ENCODE results near the gene INPP4B. TPM values are rescaled to one million over a fixed set of nuclear protein-coding genes. Genes with fewer than 3 reads are reported as not detected.

The INPP4B gene
- polyA plus RNA-seq, 1 of the 3 experiments (the other 2 are of a cell fraction): 0.08 TPM

- no peak for DNase-seq
- Histone ChIP-seq H3K9me2 (no peaks in the 10 kb centered on the region), H3F3A (replicated peaks; ENCODE audit: insufficient read depth) (peaks cover 6% of the 10 kb centered on the region), H3K79me2 (ENCODE audit: insufficient read depth) (no peaks in the 10 kb centered on the region), H3K27ac (ENCODE audit: low read depth in 2 of 2, low read length in 1 of 2) (no peak overlapping the region), H3K9ac (no peak overlapping the region), H3K36me3 (replicated peaks in 1 of 2; ENCODE audit: control insufficient read depth in 1 of 2, insufficient read depth in 2 of 2, low read length in 1 of 2) (no peaks in the 10 kb centered on the region), H3K27me3 (ENCODE audit: insufficient read depth) (no peaks in the 10 kb centered on the region), H4K20me1 (ENCODE audit: insufficient read depth) (no peaks in the 10 kb centered on the region), H3K9me3 (no peaks in the 10 kb centered on the region), H2AFZ (ENCODE audit: low read depth) (no peak overlapping the region), H3K4me1 (ENCODE audit: control insufficient read depth in 1 of 2, insufficient read depth in 2 of 2, low read depth in 1 of 2, low read length in 1 of 2) (0 out of 4 replicates have a peak, but pooled peaks cover 0 to 4% of the 10 kb centered on the region in 2 experiments), H3K4me2 (no peak overlapping the region), H3K4me3 (ENCODE audit: low read depth in 2 of 2, low read length in 1 of 2) (no peak overlapping the region)
- ChIA-PET CTCF (no interaction called here), POLR2A (no interaction called here)
- WGBS (ENCODE audit: low lambda C conversion rate): 27% methylated on average over 3 of the region's 3 CpGs
- TF ChIP-seq MXI1 (IDR thresholded peaks at IDR 0.05; ENCODE audit: low read depth, low read length) (no peak), REST (IDR thresholded peaks at IDR 0.05; ENCODE audit: low read depth, low read length) (no peak), YY1 (IDR thresholded peaks at IDR 0.05; ENCODE audit: low read depth) (no peak), JUND (IDR thresholded peaks at IDR 0.05) (no peak), FOSL2 (IDR thresholded peaks at IDR 0.05; ENCODE audit: borderline replicate concordance, low read depth) (no peak), MEF2A (IDR thresholded peaks at IDR 0.05; ENCODE audit: borderline replicate concordance, low read depth) (no peak), ELF1 (IDR thresholded peaks at IDR 0.05) (no peak), EZH2phosphoT487 (IDR thresholded peaks at IDR 0.05; ENCODE audit: borderline replicate concordance, low read depth) (no peak), RXRA (IDR thresholded peaks at IDR 0.05; ENCODE audit: borderline replicate concordance, low read depth) (no peak), NFIC (IDR thresholded peaks at IDR 0.05; ENCODE audit: borderline replicate concordance) (no peak), NRF1 (IDR thresholded peaks at IDR 0.05; ENCODE audit: low read depth, low read length) (no peak), SIN3A (IDR thresholded peaks at IDR 0.05; ENCODE audit: borderline replicate concordance, low read depth, low read length) (no peak), IRF3 (IDR thresholded peaks at IDR 0.05; ENCODE audit: low read depth, low read length) (no peak), CHD2 (IDR thresholded peaks at IDR 0.05; ENCODE audit: low read length, partially characterized antibody) (no peak), RFX5 (IDR thresholded peaks at IDR 0.05; ENCODE audit: low read length) (no peak), MAX (IDR thresholded peaks at IDR 0.05; ENCODE audit: low read depth) (no peak)
These were observed 801.8 kb downstream of the INPP4B start for GRCh38 chr4:142044271-142044670.
